Psoas muscle (tissue), 8 donors: ENCODE data around the gene PLEKHA4. TPM values are rescaled to one million over a fixed set of nuclear protein-coding genes. Genes with fewer than 3 reads are reported as not detected.

Experiments used
- ATAC-seq, 4 donors: fragments of 200-7000 bp; cut with Tn5 transposase; one replicate each; pipeline ENCODE4 v1.9.1; 2020; ENCODE audit warnings: moderate library complexity in 3 of 4, mild to moderate bottlenecking in 2 of 4
- DNase-seq, 2 donors: peaks; one replicate each; pipeline ENCODE4 v3.0.0-alpha.2; 2020
- H3K27ac ChIP-seq: fragments of 200-600 bp; one replicate; pipeline ENCODE4 v1.8.0; 2022
- H3K27me3 ChIP-seq, 3 donors: fragments of 200-600 bp in 1 of 3; one replicate each; pipeline versions ENCODE4 v1.6.1 to v1.8.0; 2013 to 2022; ENCODE audit warnings: low read length in 2 of 3, mild to moderate bottlenecking in 2 of 3, moderate library complexity in 1 of 3; ENCODE audit not compliant: insufficient read depth in 3 of 3
- H3K36me3 ChIP-seq, 2 donors: fragments of 200-600 bp in 1 of 2; one replicate each; pipeline versions ENCODE4 v1.6.1 to v1.8.0; 2013 to 2022; ENCODE audit warnings: low read depth in 1 of 2, mild to moderate bottlenecking in 1 of 2, moderate library complexity in 1 of 2; ENCODE audit not compliant: insufficient read depth in 1 of 2
- H3K4me1 ChIP-seq: fragments of 200-600 bp; one replicate; pipeline ENCODE4 v1.8.0; 2022
- H3K4me3 ChIP-seq: fragments of 200-600 bp; one replicate; pipeline ENCODE4 v1.8.0; 2022; ENCODE audit warnings: mild to moderate bottlenecking
- H3K9me3 ChIP-seq: fragments of 200-600 bp; one replicate; pipeline ENCODE4 v1.8.0; 2022
- CTCF ChIP-seq: fragments of 200-600 bp; IDR thresholded peaks from one replicate; pipeline ENCODE4 v1.8.0; 2022; ENCODE audit warnings: antibody characterized with exemption
- WGBS, 3 donors: extraction: QIAGEN DNeasy Blood & Tissue Kit; methylation state at CpG; one replicate each; pipeline versions ENCODE4 v1.1.6 to v1.1.7; 2013; 5-methylcytosine and 5-hydroxymethylcytosine counted together
- intact Hi-C, 2 donors: fragments of 100-400 bp; cut with DNase I; formaldehyde crosslinking; loops; one replicate each; pipeline versions ENCODE4 v1.11.0 to v1.14.2; 2022
- long read RNA-seq, 2 donors: library from polyadenylated mRNA; unstranded; transcript quantifications; one replicate each; pipeline ENCODE4 v2.0.0, GENCODE V29; 2021
- polyA plus RNA-seq, 3 donors: library from polyadenylated mRNA; stranded (reverse); fragments of 200-250 nt; gene quantifications; one replicate each; pipeline ENCODE4 v1.2.3, GENCODE V29; 2013
- total RNA-seq, 4 donors: library from RNA; stranded (reverse); fragmentation: NEBNext Ultra II Directional in 2 of 4; extraction: Animal tissue kit (Norgen Biotek cat#: 25700) in 2 of 4; gene quantifications; one replicate each; pipeline versions ENCODE4 v1.2.1 to v1.2.4, GENCODE V29; 2021 to 2023
- donor health status: healthy with polysubstance abuse.
- donor health status: DM: no; HTN: no; CAD: no; lungs with moderate emphysema.
- donor health status: Bipolar disorder and iron deficiency.
- donor health status: healthy.
- donor health status: DM: yes; HTN: yes; CAD: no.
- donor health status: DM: no; HTN: no; CAD: no.
- donor health status: DM: no; HTN: no; CAD: no.
- donor health status: DM: yes; HTN: yes; CAD: no.

Gene PLEKHA4
- total RNA-seq = 10 to 100 TPM in 3 of 4 donors, 1 to 10 TPM in 1; 9.4 to 30.0 (median 20.2) TPM
- 10 to 100 TPM; 11.1 to 14.9 (median 12.3) TPM for polyA plus RNA-seq
- long read RNA-seq, donor 1, partial matches to known transcripts = 10 of 21 reads
- long read RNA-seq, donor 1, other reads (novel, unspliced or antisense) = 9 of 21 reads
- long read RNA-seq, donor 2, partial matches to known transcripts = 1 of 6 reads
- long read RNA-seq, donor 2, other reads (novel, unspliced or antisense) = 5 of 6 reads

GRCh38 chr19:48868114-48868886 lies at the start of gene PLEKHA4:
PLEKHA4 (minus strand) TSS chr19:48868617; CDS start chr19:48867620, 997 bp downstream.
- Histone ChIP-seq H3K9me3 (no peaks in the 10 kb centered on the region), H3K27ac (peak within 1 kb of the TSS; percentile 79), H3K4me1 (peaks cover 12% of the 10 kb centered on the region), H3K36me3 (peaks cover 0 to under 1% of the 10 kb centered on the region in 2 donors), H3K4me3 (peak within 1 kb of the TSS; percentile 54), H3K27me3 (no peaks in the 10 kb centered on the region)
- peak; percentile 85 to 88 for DNase-seq
- intact Hi-C loops = no loop called here
- TF ChIP-seq CTCF = no peak
- WGBS, 3 donors = 14 to 31% (median 17%) methylated on average over 10 to 11 of the region's 11 CpGs
- ATAC-seq = peak in 2 of 4 donors; percentile 21 to 35

- DNase-seq (no peak), ATAC-seq (no peak)
- H3K4me3 ChIP-seq = no peak overlapping the region
- H3K4me1 ChIP-seq = no peaks in the 10 kb centered on the region
- WGBS, 3 donors = 72 to 82% (median 81%) methylated on average over 6 of the region's 6 CpGs
- intact Hi-C loops = no loop called here
- H3K27ac ChIP-seq = no peak overlapping the region
- H3K27me3 ChIP-seq = no peaks in the 10 kb centered on the region
- peaks cover 10 to 91% of the 10 kb centered on the region in 2 donors for H3K36me3 ChIP-seq
- TF ChIP-seq CTCF = no peak
- no peaks in the 10 kb centered on the region for H3K9me3 ChIP-seq
Measured at GRCh38 chr19:48918071-48918470, 49.7 kb upstream of the PLEKHA4 start.

- TF ChIP-seq CTCF = no peak
Measured at GRCh38 chr19:48915757-48916156, 47.3 kb upstream of the PLEKHA4 start.

GRCh38 chr19:48914181-48914580 lies 45.8 kb upstream of the PLEKHA4 start:
- no peak for TF ChIP-seq CTCF
- H3K27ac ChIP-seq = no peak overlapping the region
- no peaks in the 10 kb centered on the region for H3K27me3 ChIP-seq
- H3K36me3 ChIP-seq = peaks cover 10 to 93% of the 10 kb centered on the region in 2 donors
- no peaks in the 10 kb centered on the region for H3K9me3 ChIP-seq
- ATAC-seq (no peak), DNase-seq (no peak)
- H3K4me1 ChIP-seq = peaks cover 6% of the 10 kb centered on the region
- WGBS, 3 donors = 83 to 96% (median 91%) methylated on average over 8 of the region's 8 CpGs
- no peak overlapping the region for H3K4me3 ChIP-seq
- intact Hi-C loops = no loop called here

More at GRCh38 chr19:48915757-48916156, 47.3 kb upstream of the PLEKHA4 start:
- 85 to 90% (median 85%) methylated on average over 8 of the region's 8 CpGs for WGBS, 3 donors
- intact Hi-C loops = no loop called here
- H3K27me3 ChIP-seq = no peaks in the 10 kb centered on the region
- no peak overlapping the region for H3K27ac ChIP-seq
- peaks cover 10 to 93% of the 10 kb centered on the region in 2 donors for H3K36me3 ChIP-seq
- H3K4me3 ChIP-seq = no peak overlapping the region
- no peaks in the 10 kb centered on the region for H3K9me3 ChIP-seq
- no peak for ATAC-seq
- no peak for DNase-seq
- no peaks in the 10 kb centered on the region for H3K4me1 ChIP-seq
